ENCODE results near the gene DUSP28.

DUSP28 gene

GRCh38 chr2:240611601-240612210 is 51.5 kb downstream of the DUSP28 start:
- no peak overlapping the region for H3K27ac ChIP-seq
- TF ChIP-seq CTCF (conservative IDR thresholded peaks at IDR 0.05), result no peak
